K562 (cell line): ENCODE data around the gene ITIH3. TPM values are rescaled to one million over a fixed set of nuclear protein-coding genes. Genes with fewer than 3 reads are reported as not detected.

Source experiments
- ATAC-seq: fragments of 200-7000 bp; cut with Tn5 transposase; 3 replicates; pipeline ENCODE4 v1.9.1; 2020; ENCODE audit warnings: moderate library complexity
- BruUV-seq: library from RNA; stranded (reverse); fragments of 400-500 nt; replicated peaks from 2 replicates; lab custom pipeline; 2021; lab: Mats Ljungman, UMichigan
- CTCF ChIA-PET: fragments of 300-600 bp; formaldehyde crosslinking; extraction: SDS; loops from one replicate; lab custom pipeline; 2021; ENCODE audit warnings: low intra/inter-chr PET ratio; lab: Yijun Ruan, JAX
- POLR2A ChIA-PET: fragments of 300-600, 350-650 bp; sonication (Branson Sonifier 250); formaldehyde crosslinking; extraction: SDS; loops from one replicate; lab custom pipeline; 2021; ENCODE audit warnings: antibody characterized with exemption, inconsistent platforms; lab: Yijun Ruan, JAX
- DNase-seq, 4 experiments: peaks; one replicate each; pipeline versions ENCODE4 v3.0.0 to v3.0.0-alpha.2; 2011 to 2018; ENCODE audit warnings: low spot score in 3 of 4, mixed read lengths in 3 of 4; ENCODE audit errors: extremely low read depth in 1 of 4
- FAIRE-seq: peaks from 2 replicates; lab custom pipeline; 2011; peaks lifted over from hg19 to GRCh38; lab: Jason Lieb, UNC
- H2AFZ ChIP-seq: 2 replicates; pipeline ENCODE4 v1.6.0; 2011; ENCODE audit warnings: low read depth, low read length, control low read depth, inconsistent platforms
- H3K27ac ChIP-seq: fragments of 200-600 bp; 3 replicates; pipeline ENCODE4 v1.8.0; 2011; ENCODE audit warnings: low read depth, mild to moderate bottlenecking, control low read depth, inconsistent platforms, low read length, moderate library complexity, mixed read lengths; ENCODE audit errors: extremely low read depth
- H3K27me3 ChIP-seq, 2 experiments: fragments of 300-600 bp in 1 of 2; 2 replicates in 1 of 2; 3 replicates in 1 of 2; pipeline versions ENCODE4 v1.6.0 to v1.8.0; 2011; ENCODE audit warnings: inconsistent platforms in 2 of 2, low read length in 2 of 2, mild to moderate bottlenecking in 1 of 2, mixed read lengths in 1 of 2, moderate library complexity in 1 of 2; ENCODE audit not compliant: control insufficient read depth in 2 of 2, insufficient read depth in 2 of 2
- H3K36me3 ChIP-seq: fragments of 300-600 bp; 3 replicates; pipeline ENCODE4 v1.8.0; 2011; ENCODE audit warnings: mild to moderate bottlenecking, low read length, inconsistent platforms; ENCODE audit not compliant: control insufficient read depth, insufficient read depth
- H3K4me1 ChIP-seq, 2 experiments: fragments of 200-600 bp in 1 of 2; replicated peaks in 1 of 2; 2 replicates in 1 of 2; 3 replicates in 1 of 2; pipeline versions ENCODE4 v1.5.1 to v1.8.0; 2011; ENCODE audit warnings: inconsistent platforms in 2 of 2, low read length in 2 of 2, mild to moderate bottlenecking in 1 of 2, mixed read lengths in 1 of 2, moderate library complexity in 1 of 2; ENCODE audit not compliant: control insufficient read depth in 2 of 2, insufficient read depth in 2 of 2
- H3K4me2 ChIP-seq: 2 replicates; pipeline ENCODE4 v1.6.1; 2011; ENCODE audit warnings: low read length, control low read depth, inconsistent platforms, mixed read lengths; ENCODE audit not compliant: insufficient read depth
- H3K4me3 ChIP-seq: fragments of 200-600 bp; sonication (generic), shearing (Covaris generic); 2 replicates; pipeline ENCODE4 v1.5.1; 2016; ENCODE audit warnings: control low read depth, inconsistent platforms
- H3K79me2 ChIP-seq: fragments of 200-600 bp; 3 replicates; pipeline ENCODE4 v1.8.0; 2011; ENCODE audit warnings: low read length, inconsistent platforms; ENCODE audit not compliant: control insufficient read depth, insufficient read depth
- H3K9ac ChIP-seq, 2 experiments: 2 replicates each; pipeline versions ENCODE4 v1.6.0 to v1.6.1; 2011; ENCODE audit warnings: low read depth in 2 of 2, low read length in 2 of 2, control low read depth in 1 of 2, inconsistent platforms in 1 of 2, mild to moderate bottlenecking in 1 of 2, mixed read lengths in 1 of 2; ENCODE audit not compliant: insufficient read depth in 1 of 2
- H3K9me1 ChIP-seq: one replicate; pipeline ENCODE4 v1.6.0; 2011; ENCODE audit warnings: inconsistent platforms, mild to moderate bottlenecking, low read length, moderate library complexity; ENCODE audit not compliant: control insufficient read depth, insufficient read depth
- H3K9me3 ChIP-seq: replicated peaks from 2 replicates; pipeline ENCODE4 v1.5.1; 2011; ENCODE audit warnings: low read depth, low read length, inconsistent platforms; ENCODE audit not compliant: control insufficient read depth, insufficient read depth
- H4K20me1 ChIP-seq: replicated peaks from 2 replicates; pipeline ENCODE4 v1.6.1; 2011; ENCODE audit warnings: low read length, inconsistent platforms, mixed read lengths; ENCODE audit not compliant: control insufficient read depth, insufficient read depth
- KDM4B ChIP-seq, 2 experiments: fragments of 450-650 bp in 1 of 2; sonication (generic) in 1 of 2; IDR thresholded peaks; 2 replicates each; pipeline ENCODE4 v1.6.1; 2016 to 2017; ENCODE audit warnings: borderline replicate concordance in 2 of 2, antibody characterized with exemption in 1 of 2, low read depth in 1 of 2, mild to moderate bottlenecking in 1 of 2
- RBBP5 ChIP-seq: fragments of 200-600 bp; sonication (generic); IDR thresholded peaks from 2 replicates; pipeline ENCODE4 v1.6.1; 2012; ENCODE audit warnings: borderline replicate concordance, mild to moderate bottlenecking, low read length, control low read depth, inconsistent platforms; ENCODE audit not compliant: insufficient read depth, poor library complexity, severe bottlenecking
- SMAD1 ChIP-seq: fragments of 150-350 bp; IDR thresholded peaks from 2 replicates; pipeline ENCODE4 v1.6.1; 2014; ENCODE audit warnings: low read length, low read depth; ENCODE audit not compliant: partially characterized antibody
- TBL1XR1 ChIP-seq, 2 experiments: IDR thresholded peaks; 2 replicates each; pipeline ENCODE4 v1.6.1; 2012; ENCODE audit warnings: improper control_type of control experiment in 2 of 2, low read length in 2 of 2, mild to moderate bottlenecking in 1 of 2
- ZNF23 ChIP-seq: fragments of 250-450 bp; sonication (Bioruptor Pico); IDR thresholded peaks from 2 replicates; pipeline ENCODE4 v1.4.0; 2020; ENCODE audit warnings: mild to moderate bottlenecking
- ZNF444 ChIP-seq: fragments of 250-450 bp; sonication (Bioruptor Pico); IDR thresholded peaks from 2 replicates; pipeline ENCODE4 v1.4.0; 2020; ENCODE audit warnings: mild to moderate bottlenecking, moderate library complexity
- ZNF586 ChIP-seq: fragments of 450-650 bp; formaldehyde crosslinking; conservative IDR thresholded peaks from 2 replicates; pipeline ENCODE4 v1.4.0; 2020; ENCODE audit warnings: mild to moderate bottlenecking, moderate library complexity
- ZNF780A ChIP-seq: fragments of 250-450 bp; sonication (Bioruptor Pico); IDR thresholded peaks from 2 replicates; pipeline ENCODE4 v1.5.0; 2021; ENCODE audit warnings: mild to moderate bottlenecking
- WGBS: fragments of 100-300 bp; shearing (Covaris generic); methylation state at CpG from one replicate; pipeline ENCODE4 v1.1.6; 2016; ENCODE audit warnings: low coverage, mixed read lengths; ENCODE audit not compliant: insufficient coverage; ENCODE audit errors: missing lambda C conversion rate; 5-methylcytosine and 5-hydroxymethylcytosine counted together
- in situ Hi-C: fragments of 300-500 bp; cut with MboI; formaldehyde crosslinking; loops from 4 replicates; pipeline ENCODE4 v1.15.0; 2018; ENCODE audit warnings: inconsistent platforms, mixed read lengths
- intact Hi-C: fragments of 100-400 bp; cut with micrococcal nuclease; formaldehyde crosslinking; loops from 2 replicates; pipeline ENCODE4 v1.14.2; 2022
- polyA plus RNA-seq, 8 experiments: library from polyadenylated mRNA; depleted of rRNA in 4 of 8; stranded (reverse) in 5 of 8; unstranded in 3 of 8; fragments of >200 nt; fragmentation: Nextera tagmentation in 2 of 8; fragmentation: Illumina TruSeq in 1 of 8; extraction: Ambion mirVana in 2 of 8; extraction: Trizol in 1 of 8; gene quantifications; 2 replicates each; pipeline versions ENCODE4 v1.2.1 to v1.2.3, GENCODE V29; 2011 to 2014; ENCODE audit warnings: inconsistent platforms in 1 of 8, missing spikeins in 1 of 8
- total RNA-seq, 7 experiments: library from RNA; depleted of rRNA in 6 of 7; stranded (reverse); fragments of >200 nt in 6 of 7; fragmentation: Illumina TruSeq in 2 of 7; extraction: Trizol in 2 of 7; gene quantifications; 2 replicates each; pipeline versions ENCODE4 v1.2.1 to v1.2.3, GENCODE V29; 2011 to 2021; ENCODE audit warnings: low replicate concordance in 1 of 7
- TF ChIP-seq, protein P1 (sequence below): fragments of 450-650 bp; IDR thresholded peaks from 2 replicates; pipeline ENCODE4 v1.6.1; 2016; ENCODE audit warnings: antibody characterized with exemption
- TF ChIP-seq, protein P2 (sequence below), 3 experiments: fragments of 200-800 bp in 1 of 3; sonication (Bioruptor generic) in 1 of 3; sonication (generic) in 1 of 3; formaldehyde crosslinking in 1 of 3; IDR thresholded peaks; 2 replicates each; pipeline versions ENCODE4 v1.6.1 to v1.8.0; 2016 to 2022; ENCODE audit warnings: mild to moderate bottlenecking in 2 of 3, missing compliant biosample characterization in 2 of 3, missing genetic modification characterization in 2 of 3, missing genetic modification reagents in 1 of 3
- TF ChIP-seq, protein P3 (sequence below), 2 experiments: fragments of 450-650 bp in 1 of 2; IDR thresholded peaks; 2 replicates each; pipeline ENCODE4 v1.6.1; 2011 to 2017; ENCODE audit warnings: low read depth in 2 of 2, antibody characterized with exemption in 1 of 2, borderline replicate concordance in 1 of 2, low read length in 1 of 2, mild to moderate bottlenecking in 1 of 2, mixed read lengths in 1 of 2; ENCODE audit not compliant: control insufficient read depth in 1 of 2

Gene ITIH3
- total and polyA plus RNA-seq, 9 of the 15 experiments (the other 6 are each of a cell fraction or from before 2014, with no cell fraction given) = 0.07 to 0.35 TPM; not detected in 7

DNA sequence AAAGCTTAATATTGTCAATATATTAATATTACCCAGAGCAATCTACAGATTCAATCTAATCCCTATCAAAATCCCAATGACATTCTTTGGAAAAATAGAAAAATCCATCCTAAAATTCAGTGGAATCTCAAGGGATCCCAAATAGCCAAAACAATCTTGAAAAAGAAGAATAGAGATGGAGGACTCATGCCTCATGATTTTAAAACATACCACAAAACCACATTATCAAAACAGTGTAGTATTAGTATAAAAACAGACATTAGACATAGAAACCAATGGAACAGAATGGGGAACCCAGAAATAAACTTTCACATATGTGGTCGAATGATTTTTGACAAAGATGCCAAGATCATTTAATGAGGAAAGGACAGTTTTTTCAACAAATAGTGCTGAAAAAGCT is 38.5 kb upstream of the ITIH3 start (continued):
- TF ChIP-seq, protein P1, sequence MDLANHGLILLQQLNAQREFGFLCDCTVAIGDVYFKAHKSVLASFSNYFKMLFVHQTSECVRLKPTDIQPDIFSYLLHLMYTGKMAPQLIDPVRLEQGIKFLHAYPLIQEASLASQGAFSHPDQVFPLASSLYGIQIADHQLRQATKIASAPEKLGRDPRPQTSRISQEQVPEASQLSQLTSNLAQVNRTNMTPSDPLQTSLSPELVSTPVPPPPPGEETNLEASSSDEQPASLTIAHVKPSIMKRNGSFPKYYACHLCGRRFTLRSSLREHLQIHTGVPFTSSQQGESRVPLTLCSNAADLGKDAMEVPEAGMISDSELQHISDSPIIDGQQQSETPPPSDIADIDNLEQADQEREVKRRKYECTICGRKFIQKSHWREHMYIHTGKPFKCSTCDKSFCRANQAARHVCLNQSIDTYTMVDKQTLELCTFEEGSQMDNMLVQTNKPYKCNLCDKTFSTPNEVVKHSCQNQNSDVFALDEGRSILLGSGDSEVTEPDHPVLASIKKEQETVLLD = no peak
- TF ChIP-seq SMAD1 = no peak
- no peak for TF ChIP-seq KDM4B (IDR thresholded peaks at IDR 0.05; ENCODE audit: borderline replicate concordance in 2 of 2, low read depth in 1 of 2)
- TF ChIP-seq RBBP5 = no peak
- no peak for TF ChIP-seq ZNF586 (CRISPR knock-in tag)
- TF ChIP-seq, protein P2, sequence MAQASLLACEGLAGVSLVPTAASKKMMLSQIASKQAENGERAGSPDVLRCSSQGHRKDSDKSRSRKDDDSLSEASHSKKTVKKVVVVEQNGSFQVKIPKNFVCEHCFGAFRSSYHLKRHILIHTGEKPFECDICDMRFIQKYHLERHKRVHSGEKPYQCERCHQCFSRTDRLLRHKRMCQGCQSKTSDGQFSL (CRISPR knock-in tag; IDR thresholded peaks at IDR 0.05) = no peak
- TF ChIP-seq, protein P2 (tag; IDR thresholded peaks at IDR 0.05) = no peak
- TF ChIP-seq ZNF23 (CRISPR knock-in tag) = no peak

DNA sequence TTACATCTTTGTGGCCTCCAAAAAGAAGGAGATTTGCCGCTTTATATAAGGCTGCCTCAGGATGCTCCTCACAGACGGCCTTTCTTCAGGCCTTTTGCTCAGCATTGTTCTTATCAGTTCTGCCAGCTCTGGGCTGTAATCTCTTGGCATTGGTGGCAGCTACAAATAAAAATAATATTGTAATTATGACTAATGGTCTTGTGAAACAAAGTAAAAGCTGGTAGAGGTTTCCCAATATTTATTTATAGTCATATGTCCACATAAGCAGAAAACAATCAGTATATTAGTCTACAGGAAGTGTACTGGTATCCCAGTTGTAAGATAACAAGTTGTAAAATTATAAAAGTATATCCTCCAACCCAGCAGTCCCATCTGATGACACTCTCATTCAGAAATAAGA is 31.1 kb upstream of the ITIH3 start:
- in situ Hi-C loops = no loop called here
- H3K27ac ChIP-seq = no peak overlapping the region
- H3K4me3 ChIP-seq = no peak overlapping the region
- H3K79me2 ChIP-seq = peaks cover 4% of the 10 kb centered on the region; the same call in 1 of the 3 replicates
- H2AFZ ChIP-seq = no peak overlapping the region
- H3K9ac ChIP-seq = no peak overlapping the region
- no peak for ATAC-seq
- intact Hi-C loops = no loop called here
- no peaks in the 10 kb centered on the region for H3K4me1 ChIP-seq
- no peaks in the 10 kb centered on the region for H3K9me3 ChIP-seq
- POLR2A ChIA-PET = interaction anchor here (0.6 kb wide), 1 partner anchor 13 kb away, joined by 3 read pairs; no protein-coding TSS in a partner anchor
- 86% methylated on average over 2 of the region's 2 CpGs for WGBS
- CTCF ChIA-PET = no interaction called here
- no peaks in the 10 kb centered on the region for H4K20me1 ChIP-seq
- H3K9me1 ChIP-seq = no peaks in the 10 kb centered on the region
- DNase-seq = no peak
- no peak overlapping the region for H3K4me2 ChIP-seq
- no TSS peak for BruUV-seq
- no peaks in the 10 kb centered on the region for H3K27me3 ChIP-seq
- H3K36me3 ChIP-seq = peaks cover 59% of the 10 kb centered on the region; the same call in 1 of the 3 replicates
- FAIRE-seq = no peak
- TF ChIP-seq, protein P3, sequence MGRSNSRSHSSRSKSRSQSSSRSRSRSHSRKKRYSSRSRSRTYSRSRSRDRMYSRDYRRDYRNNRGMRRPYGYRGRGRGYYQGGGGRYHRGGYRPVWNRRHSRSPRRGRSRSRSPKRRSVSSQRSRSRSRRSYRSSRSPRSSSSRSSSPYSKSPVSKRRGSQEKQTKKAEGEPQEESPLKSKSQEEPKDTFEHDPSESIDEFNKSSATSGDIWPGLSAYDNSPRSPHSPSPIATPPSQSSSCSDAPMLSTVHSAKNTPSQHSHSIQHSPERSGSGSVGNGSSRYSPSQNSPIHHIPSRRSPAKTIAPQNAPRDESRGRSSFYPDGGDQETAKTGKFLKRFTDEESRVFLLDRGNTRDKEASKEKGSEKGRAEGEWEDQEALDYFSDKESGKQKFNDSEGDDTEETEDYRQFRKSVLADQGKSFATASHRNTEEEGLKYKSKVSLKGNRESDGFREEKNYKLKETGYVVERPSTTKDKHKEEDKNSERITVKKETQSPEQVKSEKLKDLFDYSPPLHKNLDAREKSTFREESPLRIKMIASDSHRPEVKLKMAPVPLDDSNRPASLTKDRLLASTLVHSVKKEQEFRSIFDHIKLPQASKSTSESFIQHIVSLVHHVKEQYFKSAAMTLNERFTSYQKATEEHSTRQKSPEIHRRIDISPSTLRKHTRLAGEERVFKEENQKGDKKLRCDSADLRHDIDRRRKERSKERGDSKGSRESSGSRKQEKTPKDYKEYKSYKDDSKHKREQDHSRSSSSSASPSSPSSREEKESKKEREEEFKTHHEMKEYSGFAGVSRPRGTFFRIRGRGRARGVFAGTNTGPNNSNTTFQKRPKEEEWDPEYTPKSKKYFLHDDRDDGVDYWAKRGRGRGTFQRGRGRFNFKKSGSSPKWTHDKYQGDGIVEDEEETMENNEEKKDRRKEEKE (IDR thresholded peaks at IDR 0.05; ENCODE audit: borderline replicate concordance in 1 of 2, control insufficient read depth in 1 of 2, low read depth in 2 of 2, low read length in 1 of 2) = no peak
- TF ChIP-seq TBL1XR1 (IDR thresholded peaks at IDR 0.05; ENCODE audit: low read length in 2 of 2) (no peak), SMAD1 (no peak), ZNF780A (CRISPR knock-in tag) (no peak), ZNF444 (CRISPR knock-in tag) (no peak)
